GM18508 (cell line): ENCODE results near the gene NDRG2.

Source experiments
- ATAC-seq: cut with Tn5 transposase; IDR thresholded peaks from one replicate; pipeline ENCODE4 v1.9.1; 2021; ENCODE audit warnings: moderate number of reproducible peaks; ENCODE audit not compliant: insufficient read depth, unreplicated experiment

Gene NDRG2

DNA sequence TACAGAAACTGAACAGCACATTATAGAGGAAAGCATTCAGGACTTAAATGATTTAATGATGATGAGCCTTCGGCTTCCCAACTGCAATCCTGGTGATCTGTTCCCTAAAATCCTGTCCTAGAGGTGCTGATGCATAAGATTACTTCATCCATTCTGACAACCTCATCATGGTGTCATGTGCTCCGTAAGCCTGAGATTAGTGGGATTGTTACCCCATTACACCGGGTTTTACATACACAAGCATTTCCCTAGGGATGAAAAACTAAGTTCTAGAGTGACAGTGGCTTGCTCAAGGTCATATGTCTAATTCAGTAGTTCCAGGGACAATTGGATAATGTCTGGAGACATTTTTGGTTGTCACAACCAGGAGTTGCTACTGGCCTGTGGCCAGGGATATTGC lies 12.3 kb upstream of the NDRG2 start:
- ATAC-seq: no peak

DNA sequence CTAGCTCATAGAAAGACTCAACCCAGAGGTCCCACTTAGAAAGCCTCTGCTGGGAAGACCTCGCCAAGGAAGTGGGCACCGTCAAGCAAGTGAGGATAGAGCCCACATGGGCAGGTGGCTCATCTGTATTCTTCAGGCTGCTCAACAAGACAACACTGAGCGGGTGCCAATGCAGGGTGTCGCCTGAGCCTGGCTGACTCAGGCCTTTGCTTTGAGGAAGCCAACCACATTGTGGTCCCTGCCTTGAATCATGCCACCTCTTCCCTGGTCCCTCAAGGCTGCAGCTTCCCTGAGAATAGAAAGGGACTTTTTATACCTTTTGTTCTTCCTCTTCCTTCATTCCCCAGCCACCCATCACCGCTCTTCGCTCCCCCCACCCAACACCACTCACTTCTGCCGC lies 11.9 kb upstream of the NDRG2 start:
- no peak for ATAC-seq

DNA sequence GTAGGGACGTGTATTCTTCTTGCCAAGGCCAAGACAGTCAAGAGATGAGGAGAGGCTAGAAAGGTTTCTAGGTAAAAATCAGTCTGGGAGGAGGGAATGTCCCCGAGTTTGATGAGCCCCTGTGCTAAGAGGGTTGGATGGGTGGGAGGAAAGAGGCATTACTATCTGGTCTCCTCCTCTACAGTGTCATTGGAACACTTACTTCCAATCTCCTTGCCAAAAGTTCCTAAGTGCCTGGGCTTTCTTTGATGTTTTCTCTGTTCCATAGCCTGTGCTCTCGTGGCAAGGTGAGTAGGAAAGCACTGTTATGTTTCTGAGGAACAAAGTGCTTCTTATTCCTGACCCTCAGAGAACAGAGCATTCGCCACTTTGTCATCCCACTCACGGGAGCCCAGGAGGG lies 9.8 kb upstream of the NDRG2 start, which contains the start of gene RNASE13:
RNASE13 (minus strand) TSS at position 101 of the 400 bp plus-strand sequence. CDS start 519 bp downstream, outside the sequence.
- ATAC-seq: no peak

DNA sequence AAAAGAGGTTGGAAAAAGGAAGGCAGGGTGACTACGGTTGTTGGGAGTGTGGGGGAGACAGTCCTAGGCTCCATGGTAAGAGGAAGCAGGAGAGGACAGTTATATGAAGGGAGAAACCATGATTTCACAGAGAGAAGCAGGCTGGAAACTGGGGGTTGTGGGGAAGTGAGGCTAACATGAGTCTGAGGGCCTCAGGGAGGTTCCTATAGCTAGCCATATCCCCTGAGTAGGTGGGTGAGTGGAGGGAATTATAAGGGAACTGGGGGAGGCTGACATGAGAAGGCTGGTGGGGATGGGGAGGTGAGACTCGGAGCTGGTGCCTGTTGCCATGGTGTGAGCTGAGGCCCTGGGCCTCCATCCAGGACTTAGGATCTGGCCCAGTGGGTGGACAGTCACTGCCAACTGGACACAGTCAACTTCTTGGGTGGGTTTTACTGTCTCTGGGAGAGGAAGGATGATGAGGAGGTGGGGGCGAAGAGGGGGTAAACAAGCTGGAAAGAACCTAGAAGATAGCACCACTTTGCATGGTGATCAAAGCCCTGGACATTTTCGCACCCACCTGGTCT lies 8.4 kb upstream of the NDRG2 start:
- no peak for ATAC-seq

GRCh38 chr14:21032326-21033132 lies 7.7 kb upstream of the NDRG2 start:
- no peak for ATAC-seq

- no peak for ATAC-seq
These were observed 5.7 kb upstream of the NDRG2 start for GRCh38 chr14:21030531-21030930.

GRCh38 chr14:21029917-21030316 lies 5.1 kb upstream of the NDRG2 start, which contains the start of gene TPPP2:
Gene TPPP2, plus strand, starts transcription at chr14:21030217. Its CDS starts 365 bp downstream, at chr14:21030582.
- no peak for ATAC-seq

GRCh38 chr14:21026988-21027315 lies 2.1 kb upstream of the NDRG2 start:
- no peak for ATAC-seq

DNA sequence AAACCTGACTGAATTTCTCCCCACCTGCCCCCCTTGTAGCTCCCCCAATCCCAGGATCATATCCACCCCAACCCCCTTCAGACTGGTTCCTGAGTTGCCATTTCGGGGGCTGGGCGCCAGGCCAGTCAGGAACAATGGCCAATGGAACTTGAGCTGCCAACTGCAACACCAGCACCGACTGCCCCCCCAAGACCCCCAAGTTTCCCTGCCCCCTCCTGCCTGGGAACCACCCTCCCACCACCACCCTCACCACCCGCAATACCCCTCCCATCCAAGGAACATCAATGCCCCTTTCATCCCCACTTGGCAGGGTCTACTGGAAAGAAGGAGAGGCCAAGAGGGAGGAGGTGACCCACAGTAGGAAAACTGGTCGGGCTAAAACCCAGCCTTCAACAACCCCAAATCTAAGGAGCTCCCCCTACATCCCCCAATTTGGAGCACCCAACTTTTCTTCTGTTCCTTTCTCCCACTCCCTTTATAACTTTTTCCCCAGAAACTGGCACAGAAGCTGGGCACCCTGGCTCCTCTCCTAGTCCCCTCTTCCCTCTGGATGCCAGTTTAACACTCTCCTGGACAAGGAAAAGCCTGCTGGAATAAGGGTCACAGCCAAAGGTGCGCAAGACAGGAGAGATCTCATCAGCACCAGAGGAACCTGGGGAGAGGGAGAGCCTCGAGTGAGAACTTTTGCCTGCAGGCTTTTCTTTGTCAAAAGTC lies 1.6 kb upstream of the NDRG2 start:
- no peak for ATAC-seq

DNA sequence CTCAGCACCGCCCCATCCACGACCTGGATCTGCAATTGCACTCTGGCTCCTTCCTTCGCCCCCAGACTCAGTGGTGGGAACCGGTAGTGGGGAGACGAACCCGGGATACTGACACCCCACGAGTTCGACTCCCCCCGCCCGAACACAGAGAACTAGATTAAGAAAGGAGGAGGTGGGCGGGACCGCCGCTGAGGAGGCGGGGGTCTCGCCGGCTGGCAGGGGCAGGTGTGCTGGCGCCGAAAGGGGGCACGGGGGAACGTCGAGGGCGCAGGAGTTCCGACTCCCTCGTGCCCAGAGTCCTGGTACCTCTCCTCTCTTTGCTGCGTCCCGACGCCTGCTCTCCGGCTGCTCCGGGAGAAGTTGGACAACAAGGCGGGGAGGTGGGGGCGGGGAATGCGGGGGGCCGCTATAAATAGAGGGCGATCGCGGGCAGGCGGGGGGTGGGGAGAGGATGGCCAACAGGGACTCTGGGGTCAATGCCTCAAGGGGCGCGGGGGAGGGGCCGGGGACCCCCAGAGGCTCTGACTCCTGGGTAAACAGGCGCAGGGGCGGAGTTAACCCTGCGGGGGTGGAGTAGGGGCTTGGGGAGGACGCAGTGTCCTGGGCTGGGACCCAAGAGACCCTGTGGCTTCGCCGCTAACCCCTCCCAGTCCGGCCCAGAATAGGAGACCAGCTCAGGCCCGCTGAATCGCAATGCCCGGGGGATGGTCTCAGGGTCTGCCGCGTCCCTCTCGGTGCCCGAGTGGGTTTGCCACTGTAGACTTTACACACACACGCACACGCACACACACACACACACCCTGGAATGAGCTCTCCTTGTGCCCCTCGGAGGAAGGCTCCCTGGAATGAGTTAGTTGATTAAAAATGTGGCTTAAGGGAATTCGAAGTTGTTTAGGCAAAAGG lies 761 bp upstream of the NDRG2 start:
- no peak for ATAC-seq

DNA sequence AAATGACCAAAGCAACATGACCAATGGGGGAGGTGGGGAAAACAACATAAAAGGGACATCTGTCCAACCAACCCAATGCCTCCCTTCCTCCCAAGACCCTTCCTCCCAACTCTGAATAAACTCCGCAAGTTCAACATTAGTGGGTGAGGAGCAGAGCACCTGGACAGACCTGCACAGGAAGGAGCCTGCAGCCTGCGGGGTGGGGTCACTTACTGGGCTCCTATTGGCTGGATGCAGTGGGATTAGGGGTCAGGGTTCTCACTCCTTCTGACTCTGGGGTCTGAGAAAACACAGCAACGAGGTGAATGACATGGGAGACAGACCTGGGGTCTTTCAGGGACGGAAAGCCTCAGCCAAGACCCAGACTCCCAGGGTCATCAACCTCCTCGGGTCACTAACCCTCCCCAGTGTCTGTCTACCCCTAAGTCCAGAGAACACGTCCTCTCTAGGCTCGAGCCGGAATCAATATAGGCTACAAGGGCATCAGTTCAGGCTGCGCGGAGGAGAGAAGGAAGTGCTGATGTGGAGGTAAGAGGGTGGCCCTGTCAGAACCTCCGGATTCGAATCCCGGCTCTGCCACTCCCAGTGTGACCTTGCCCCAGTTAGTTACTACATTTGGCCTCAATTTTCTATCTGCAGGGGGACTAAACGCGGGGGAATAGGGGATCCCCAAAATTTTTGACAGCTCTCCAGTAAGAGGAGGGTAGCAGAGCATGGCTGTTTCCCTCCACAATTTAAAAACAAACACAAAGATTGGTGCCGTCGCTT lies 860 bp downstream of the NDRG2 start:
- no peak for ATAC-seq

- no peak for ATAC-seq
These were observed 1.7 kb downstream of the NDRG2 start for GRCh38 chr14:21023174-21023573.

GRCh38 chr14:21022686-21023085 lies 2.2 kb downstream of the NDRG2 start:
- no peak for ATAC-seq

- ATAC-seq: no peak
These were observed 3.8 kb downstream of the NDRG2 start for GRCh38 chr14:21020977-21021545.

- no peak for ATAC-seq
These were observed 5.5 kb downstream of the NDRG2 start for GRCh38 chr14:21019366-21019765.

DNA sequence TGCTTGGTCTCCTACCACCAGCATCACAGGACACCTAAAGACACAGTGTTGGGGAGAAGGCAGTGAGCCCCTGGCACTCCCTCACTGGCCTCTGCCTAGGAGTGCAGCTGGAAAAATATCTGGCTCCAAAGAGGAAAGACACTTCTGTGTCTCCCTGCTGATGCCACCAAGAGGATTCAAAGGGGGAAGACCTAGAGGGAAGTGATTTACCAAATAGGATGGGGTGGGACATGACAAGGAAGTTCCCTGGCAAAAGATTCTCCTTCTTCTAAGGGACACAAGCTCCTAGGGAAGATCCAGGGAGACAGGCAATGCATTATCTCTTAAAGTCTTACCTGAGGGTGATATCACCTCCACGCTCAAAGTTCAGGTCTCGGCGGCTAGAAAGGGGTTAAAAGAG lies 6.1 kb downstream of the NDRG2 start:
- ATAC-seq: no peak

DNA sequence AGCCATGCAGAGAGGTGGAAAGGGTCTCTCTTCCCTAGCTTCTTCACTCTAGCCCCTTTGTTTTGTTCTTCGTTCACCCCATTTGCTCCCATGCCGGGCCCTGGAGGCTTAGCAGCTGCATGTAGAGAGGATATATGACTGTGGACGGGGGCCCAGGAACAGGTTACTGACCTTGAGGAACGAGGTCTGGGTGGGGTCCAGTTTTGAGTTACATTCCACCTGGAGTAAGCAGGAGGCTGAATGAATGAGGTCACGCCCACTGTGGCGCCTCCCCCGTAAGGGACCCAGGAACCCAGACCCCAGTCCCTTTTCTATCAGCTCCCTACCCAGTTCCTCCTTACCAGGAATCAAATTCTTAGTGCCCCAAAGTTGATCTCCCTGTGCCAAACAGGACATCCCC lies 6.6 kb downstream of the NDRG2 start:
- ATAC-seq: no peak

- no peak for ATAC-seq
These were observed 7.2 kb downstream of the NDRG2 start for GRCh38 chr14:21017528-21018245.
